ENCODE data around the gene SLC35F2.

The SLC35F2 gene

DNA sequence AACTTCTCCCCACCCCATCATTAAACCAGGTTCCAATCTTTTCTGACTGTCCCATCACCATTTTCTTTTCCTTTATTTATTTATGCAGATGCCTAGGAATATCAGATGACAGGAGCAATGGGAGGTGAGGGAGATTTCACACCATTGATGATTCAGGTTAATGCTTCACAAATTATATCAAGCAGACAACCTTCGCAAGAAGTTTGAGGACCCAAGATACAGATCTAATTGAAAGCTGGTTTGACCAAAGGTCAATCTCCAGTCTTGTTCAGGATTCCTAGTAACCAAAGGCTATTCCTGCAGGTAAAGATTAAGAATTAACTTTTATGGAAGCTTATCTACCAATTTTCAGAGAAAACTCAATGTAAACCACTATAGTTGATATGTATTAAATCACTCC, 54.4 kb downstream of the SLC35F2 start:
- TF ChIP-seq, protein P1, sequence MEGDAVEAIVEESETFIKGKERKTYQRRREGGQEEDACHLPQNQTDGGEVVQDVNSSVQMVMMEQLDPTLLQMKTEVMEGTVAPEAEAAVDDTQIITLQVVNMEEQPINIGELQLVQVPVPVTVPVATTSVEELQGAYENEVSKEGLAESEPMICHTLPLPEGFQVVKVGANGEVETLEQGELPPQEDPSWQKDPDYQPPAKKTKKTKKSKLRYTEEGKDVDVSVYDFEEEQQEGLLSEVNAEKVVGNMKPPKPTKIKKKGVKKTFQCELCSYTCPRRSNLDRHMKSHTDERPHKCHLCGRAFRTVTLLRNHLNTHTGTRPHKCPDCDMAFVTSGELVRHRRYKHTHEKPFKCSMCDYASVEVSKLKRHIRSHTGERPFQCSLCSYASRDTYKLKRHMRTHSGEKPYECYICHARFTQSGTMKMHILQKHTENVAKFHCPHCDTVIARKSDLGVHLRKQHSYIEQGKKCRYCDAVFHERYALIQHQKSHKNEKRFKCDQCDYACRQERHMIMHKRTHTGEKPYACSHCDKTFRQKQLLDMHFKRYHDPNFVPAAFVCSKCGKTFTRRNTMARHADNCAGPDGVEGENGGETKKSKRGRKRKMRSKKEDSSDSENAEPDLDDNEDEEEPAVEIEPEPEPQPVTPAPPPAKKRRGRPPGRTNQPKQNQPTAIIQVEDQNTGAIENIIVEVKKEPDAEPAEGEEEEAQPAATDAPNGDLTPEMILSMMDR (IDR thresholded peaks at IDR 0.05; ENCODE audit: extremely low read depth, missing control alignments), result no peak
- no peak for DNase-seq (ENCODE audit: low spot score)

DNA sequence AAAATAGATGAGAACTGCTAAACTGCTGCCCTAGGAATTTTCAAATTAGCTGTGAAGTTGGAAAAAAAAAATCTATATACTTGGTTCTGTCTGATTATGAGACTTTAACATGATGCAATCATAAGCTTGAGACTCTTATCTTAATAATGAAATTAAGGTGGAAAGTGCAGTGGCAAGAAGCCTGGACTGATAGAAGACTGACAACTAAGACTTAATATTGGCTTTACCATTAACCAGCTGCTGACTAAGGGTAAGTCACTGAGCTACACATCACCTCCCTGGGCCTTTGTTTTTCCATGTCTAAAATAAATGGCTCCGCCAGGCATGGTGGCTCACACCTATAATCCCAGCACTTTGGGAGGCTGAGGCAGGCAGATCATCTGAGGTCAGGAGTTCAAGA, 56.9 kb downstream of the SLC35F2 start:
- TF ChIP-seq, protein P1 (IDR thresholded peaks at IDR 0.05; ENCODE audit: extremely low read depth, missing control alignments), result no peak
- DNase-seq (ENCODE audit: low spot score), result no peak

GRCh38 chr11:107799218-107799859, 59.2 kb downstream of the SLC35F2 start:
- TF ChIP-seq, protein P1 (IDR thresholded peaks at IDR 0.05; ENCODE audit: extremely low read depth, missing control alignments), result peak; percentile 87
- peak; percentile 67 for DNase-seq (ENCODE audit: low spot score)

DNA sequence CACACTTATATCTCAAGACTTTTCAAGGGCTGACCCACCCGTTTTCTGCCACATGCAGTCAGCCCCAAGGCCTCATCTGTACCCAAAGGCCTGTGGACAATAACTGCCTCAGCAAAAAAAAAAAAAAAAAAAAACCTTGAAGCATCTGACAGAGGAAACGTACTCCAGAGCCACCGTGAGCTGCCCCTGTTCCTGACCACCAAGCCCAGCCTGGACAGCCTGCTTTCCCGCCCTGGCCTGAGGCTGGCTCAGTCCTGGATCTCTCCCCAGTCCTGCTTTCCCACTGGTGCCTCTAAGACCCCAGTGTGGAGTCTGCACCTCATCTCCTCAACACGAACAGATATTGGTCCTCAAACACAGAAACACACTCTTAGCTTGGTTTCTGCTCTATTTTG, 66.5 kb downstream of the SLC35F2 start:
- DNase-seq (ENCODE audit: low spot score), result no peak
- TF ChIP-seq, protein P1 (IDR thresholded peaks at IDR 0.05; ENCODE audit: extremely low read depth, missing control alignments), result no peak

DNA sequence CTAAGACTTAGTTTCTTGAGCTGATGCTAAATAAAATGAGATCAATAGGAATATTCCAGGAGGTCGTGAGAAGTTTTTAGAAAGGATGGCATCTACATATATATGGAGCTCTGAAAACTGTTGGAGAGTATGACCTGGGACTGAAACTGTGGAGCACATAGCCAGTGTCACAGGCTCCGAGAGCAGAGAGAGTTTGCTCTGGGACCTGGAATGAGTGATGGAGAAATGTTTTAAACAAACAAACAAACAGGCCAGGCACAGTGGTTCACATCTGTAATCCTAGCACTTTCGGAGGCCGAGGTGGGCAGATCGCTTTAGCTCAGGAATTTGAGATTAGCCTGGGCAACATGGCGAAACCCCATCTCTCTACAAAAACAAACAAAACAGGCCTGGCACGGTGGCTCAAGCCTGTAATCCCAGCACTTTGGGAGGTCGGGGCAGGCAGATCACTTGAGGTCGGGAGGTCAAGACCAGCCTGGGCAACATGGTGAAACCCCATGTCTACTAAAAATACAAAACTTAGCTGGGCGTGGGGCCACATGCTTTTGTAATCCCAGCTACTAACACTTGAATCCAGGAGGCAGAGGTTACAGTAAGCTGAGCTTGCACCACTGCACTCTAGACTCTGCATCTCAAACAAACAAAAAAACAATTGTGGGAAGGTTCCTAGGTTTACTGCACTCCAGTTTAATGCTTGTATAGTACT, 67.1 kb downstream of the SLC35F2 start:
- TF ChIP-seq, protein P1 (IDR thresholded peaks at IDR 0.05; ENCODE audit: extremely low read depth, missing control alignments), result no peak
- no peak for DNase-seq (ENCODE audit: low spot score)

DNA sequence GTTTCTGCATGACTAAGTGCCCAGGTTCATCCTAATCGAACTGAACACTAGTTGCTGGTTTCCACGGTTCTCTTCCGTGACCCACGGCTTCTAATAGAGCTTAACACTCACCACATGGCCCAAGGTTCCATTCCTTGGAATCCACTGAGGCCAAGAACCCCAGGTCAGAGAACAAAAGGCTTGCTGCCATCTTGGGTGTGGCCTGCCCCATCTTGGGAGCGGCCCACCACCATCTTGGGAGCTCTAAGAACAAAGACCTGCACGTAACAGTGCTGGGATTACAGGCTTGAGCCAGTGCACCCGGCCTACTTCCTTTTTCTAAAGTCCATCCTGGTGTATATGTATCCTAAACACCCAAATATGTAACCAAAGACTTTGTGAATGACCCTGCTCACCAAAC, 68.8 kb downstream of the SLC35F2 start:
- TF ChIP-seq, protein P1 (IDR thresholded peaks at IDR 0.05; ENCODE audit: extremely low read depth, missing control alignments), result no peak
- no peak for DNase-seq (ENCODE audit: low spot score)

GRCh38 chr11:107787733-107788132, 70.9 kb downstream of the SLC35F2 start:
- TF ChIP-seq, protein P1 (IDR thresholded peaks at IDR 0.05; ENCODE audit: extremely low read depth, missing control alignments), result no peak
- DNase-seq (ENCODE audit: low spot score), result no peak

All from GM20000 (cell line).